B cell (primary cell): ENCODE data around the gene GPR156. TPM values are rescaled to one million over a fixed set of nuclear protein-coding genes. Genes with fewer than 3 reads are reported as not detected.

Experiments used
- ATAC-seq: fragments of 200-7000 bp; cut with Tn5 transposase; one replicate; pipeline ENCODE4 v1.10.0; 2021; ENCODE audit warnings: low read depth, mild to moderate bottlenecking, moderate number of reproducible peaks, moderate library complexity
- CTCF ChIA-PET: fragments of 350-600 bp; sonication (Branson Sonifier 250); formaldehyde crosslinking; loops from one replicate; lab custom pipeline; 2021; ENCODE audit warnings: antibody characterized with exemption, inconsistent platforms; lab: Charles Lee
- POLR2A ChIA-PET: fragments of 350-600 bp; sonication (Branson Sonifier 250); formaldehyde crosslinking; loops from one replicate; lab custom pipeline; 2021; ENCODE audit warnings: antibody characterized with exemption; lab: Charles Lee
- DNase-seq: peaks from one replicate; pipeline ENCODE4 v3.0.0; 2013
- H2AFZ ChIP-seq: 2 replicates; pipeline ENCODE4 v1.6.1; 2012; ENCODE audit warnings: mild to moderate bottlenecking, low read depth, low read length; ENCODE audit not compliant: insufficient read depth, poor library complexity, severe bottlenecking
- H3K27ac ChIP-seq, 2 donors: 1 replicate in 1 of 2; 2 replicates in 1 of 2; pipeline ENCODE4 v1.5.1; 2012 to 2013; ENCODE audit warnings: low read length in 2 of 2, mild to moderate bottlenecking in 2 of 2, moderate library complexity in 1 of 2
- H3K27me3 ChIP-seq, 4 experiments: fragments of 200-600 bp in 1 of 4; sonication (generic) in 1 of 4; replicated peaks in 1 of 4; 1 replicate in 2 of 4; 2 replicates in 2 of 4; pipeline versions ENCODE4 v1.6.1 to v1.7.0; 2013 to 2016; ENCODE audit warnings: low read length in 3 of 4, mild to moderate bottlenecking in 2 of 4, mixed read lengths in 1 of 4, moderate library complexity in 1 of 4; ENCODE audit not compliant: insufficient read depth in 4 of 4, control insufficient read depth in 3 of 4; ENCODE audit errors: control extremely low read depth in 1 of 4
- H3K36me3 ChIP-seq, 2 experiments: replicated peaks in 1 of 2; 1 replicate in 1 of 2; 2 replicates in 1 of 2; pipeline versions ENCODE4 v1.6.1 to v1.7.1; 2013; ENCODE audit warnings: low read length in 1 of 2; ENCODE audit not compliant: insufficient read depth in 2 of 2, control insufficient read depth in 1 of 2; ENCODE audit errors: control extremely low read depth in 1 of 2, extremely low read depth in 1 of 2
- H3K4me1 ChIP-seq, 2 donors: fragments of 200-600 bp in 1 of 2; sonication (generic) in 1 of 2; 1 replicate in 1 of 2; 2 replicates in 1 of 2; pipeline versions ENCODE4 v1.5.1 to v1.6.1; 2013 to 2017; ENCODE audit warnings: low read length in 2 of 2; ENCODE audit not compliant: control insufficient read depth in 2 of 2, insufficient read depth in 2 of 2
- H3K4me2 ChIP-seq: replicated peaks from 2 replicates; pipeline ENCODE3; 2012; ENCODE audit warnings: mild to moderate bottlenecking, low read depth, low read length; ENCODE audit not compliant: poor library complexity, severe bottlenecking
- H3K4me3 ChIP-seq, 5 experiments: fragments of 200-600 bp in 1 of 5; sonication (generic) in 1 of 5; 1 replicate in 3 of 5; 2 replicates in 2 of 5; pipeline versions ENCODE4 v1.5.1 to v1.7.0; 2011 to 2016; ENCODE audit warnings: low read length in 4 of 5, mild to moderate bottlenecking in 4 of 5, low read depth in 2 of 5, control low read depth in 1 of 5, moderate library complexity in 1 of 5; ENCODE audit not compliant: insufficient read depth in 1 of 5; ENCODE audit errors: control extremely low read depth in 1 of 5, extremely low read depth in 1 of 5
- H3K79me2 ChIP-seq: fragments of 200-600 bp; sonication (generic); one replicate; pipeline ENCODE4 v1.6.0; 2016; ENCODE audit warnings: low read length; ENCODE audit not compliant: control insufficient read depth, insufficient read depth
- H3K9ac ChIP-seq: fragments of 200-600 bp; sonication (generic); 2 replicates; pipeline ENCODE4 v1.6.1; 2017; ENCODE audit warnings: mild to moderate bottlenecking, low read length, moderate library complexity
- H3K9me3 ChIP-seq, 3 donors: one replicate each; pipeline versions ENCODE4 v1.6.1 to v1.7.1; 2013; ENCODE audit warnings: low read length in 2 of 3; ENCODE audit not compliant: control insufficient read depth in 2 of 3, insufficient read depth in 1 of 3; ENCODE audit errors: control extremely low read depth in 1 of 3
- H4K20me1 ChIP-seq: 2 replicates; pipeline ENCODE4 v1.6.0; 2012; ENCODE audit warnings: mild to moderate bottlenecking, low read length; ENCODE audit not compliant: insufficient read depth, control insufficient read depth, poor library complexity, severe bottlenecking
- H3K27ac Mint-ChIP-seq: one replicate; pipeline ENCODE4 v1.8.0; 2021; ENCODE audit warnings: mixed read lengths
- H3K27me3 Mint-ChIP-seq: one replicate; pipeline ENCODE4 v1.8.0; 2021; ENCODE audit warnings: mixed read lengths
- H3K4me1 Mint-ChIP-seq: one replicate; pipeline ENCODE4 v1.8.0; 2021; ENCODE audit warnings: mixed read lengths
- H3K4me3 Mint-ChIP-seq: one replicate; pipeline ENCODE4 v1.8.0; 2021; ENCODE audit warnings: mixed read lengths
- H3K9me3 Mint-ChIP-seq: one replicate; pipeline ENCODE4 v1.8.0; 2022; ENCODE audit warnings: mixed read lengths; ENCODE audit not compliant: insufficient read depth
- EZH2 ChIP-seq: IDR thresholded peaks from 2 replicates; pipeline ENCODE4 v1.6.1; 2012; ENCODE audit warnings: borderline replicate concordance, low read depth, mild to moderate bottlenecking, moderate library complexity, low read length; ENCODE audit not compliant: insufficient read depth, poor library complexity, severe bottlenecking
- WGBS: methylation state at CpG from one replicate; pipeline ENCODE4 v1.1.5; 2013; ENCODE audit warnings: missing lambda C conversion rate; ENCODE audit not compliant: insufficient coverage; 5-methylcytosine and 5-hydroxymethylcytosine counted together
- intact Hi-C: fragments of 100-400 bp; cut with micrococcal nuclease; formaldehyde crosslinking; loops from one replicate; pipeline ENCODE4 v1.10.0; 2022
- polyA plus RNA-seq: library from polyadenylated mRNA; depleted of rRNA; stranded (reverse); fragments of >200 nt; gene quantifications from 2 replicates; pipeline ENCODE4 v1.2.3, GENCODE V29; 2012
- total RNA-seq, 2 donors: library from RNA; stranded (reverse); fragments of 120-200 nt in 1 of 2; gene quantifications; 1 replicate in 1 of 2; 2 replicates in 1 of 2; pipeline versions ENCODE4 v1.2.3 to v1.2.4, GENCODE V29; 2013 to 2022
- TF ChIP-seq, protein P1 (sequence below): fragments of 200-600 bp; IDR thresholded peaks from one replicate; pipeline ENCODE4 v1.8.0; 2022; ENCODE audit warnings: antibody characterized with exemption, mild to moderate bottlenecking

The GPR156 gene
- total and polyA plus RNA-seq, 2 donors (not counting 1 experiment from before 2014, with no cell fraction given): 0.03 to 0.20 TPM

DNA sequence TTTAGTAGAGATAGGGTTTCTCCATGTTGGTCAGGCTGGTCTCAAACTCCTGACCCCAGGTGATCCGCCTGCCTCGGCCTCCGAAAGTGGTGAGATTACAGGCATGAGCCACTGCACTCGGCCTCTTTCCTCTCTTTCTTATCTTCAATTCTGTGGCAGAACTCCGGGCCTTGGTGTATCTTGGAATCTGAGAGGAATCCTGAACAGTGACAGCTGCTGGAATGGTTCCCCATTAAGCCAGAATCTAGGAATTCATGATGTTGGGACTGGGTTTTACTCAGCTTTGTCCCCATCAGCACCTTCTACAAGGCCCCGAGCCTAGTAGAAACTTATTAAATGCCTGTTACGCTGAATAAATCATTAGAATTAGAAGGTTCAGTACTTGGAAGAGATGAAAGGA lies 81.4 kb downstream of the GPR156 start:
- Histone ChIP-seq H3K27me3 (no peaks in the 10 kb centered on the region), H3K4me2 (no peak overlapping the region), H4K20me1 (no peaks in the 10 kb centered on the region), H2AFZ (no peak overlapping the region), H3K4me1 (no peaks in the 10 kb centered on the region), H3K9me3 (peaks cover 0 to 1% (median 0%) of the 10 kb centered on the region in 3 donors), H3K4me3 (no peak overlapping the region), H3K9ac (no peak overlapping the region), H3K27ac (no peak overlapping the region), H3K79me2 (no peaks in the 10 kb centered on the region), H3K36me3 (no peaks in the 10 kb centered on the region)
- ATAC-seq (no peak), DNase-seq (no peak)
- CTCF ChIA-PET: no interaction called here
- intact Hi-C loops: no loop called here
- Mint-ChIP-seq H3K4me3 (no peak overlapping the region), H3K27ac (no peak overlapping the region), H3K27me3 (no peaks in the 10 kb centered on the region), H3K4me1 (no peaks in the 10 kb centered on the region), H3K9me3 (no peaks in the 10 kb centered on the region)
- WGBS: 100% methylated on average over 1 of the region's 7 CpGs
- TF ChIP-seq, protein P1, sequence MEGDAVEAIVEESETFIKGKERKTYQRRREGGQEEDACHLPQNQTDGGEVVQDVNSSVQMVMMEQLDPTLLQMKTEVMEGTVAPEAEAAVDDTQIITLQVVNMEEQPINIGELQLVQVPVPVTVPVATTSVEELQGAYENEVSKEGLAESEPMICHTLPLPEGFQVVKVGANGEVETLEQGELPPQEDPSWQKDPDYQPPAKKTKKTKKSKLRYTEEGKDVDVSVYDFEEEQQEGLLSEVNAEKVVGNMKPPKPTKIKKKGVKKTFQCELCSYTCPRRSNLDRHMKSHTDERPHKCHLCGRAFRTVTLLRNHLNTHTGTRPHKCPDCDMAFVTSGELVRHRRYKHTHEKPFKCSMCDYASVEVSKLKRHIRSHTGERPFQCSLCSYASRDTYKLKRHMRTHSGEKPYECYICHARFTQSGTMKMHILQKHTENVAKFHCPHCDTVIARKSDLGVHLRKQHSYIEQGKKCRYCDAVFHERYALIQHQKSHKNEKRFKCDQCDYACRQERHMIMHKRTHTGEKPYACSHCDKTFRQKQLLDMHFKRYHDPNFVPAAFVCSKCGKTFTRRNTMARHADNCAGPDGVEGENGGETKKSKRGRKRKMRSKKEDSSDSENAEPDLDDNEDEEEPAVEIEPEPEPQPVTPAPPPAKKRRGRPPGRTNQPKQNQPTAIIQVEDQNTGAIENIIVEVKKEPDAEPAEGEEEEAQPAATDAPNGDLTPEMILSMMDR: no peak
- TF ChIP-seq EZH2: no peak
- POLR2A ChIA-PET: no interaction called here

DNA sequence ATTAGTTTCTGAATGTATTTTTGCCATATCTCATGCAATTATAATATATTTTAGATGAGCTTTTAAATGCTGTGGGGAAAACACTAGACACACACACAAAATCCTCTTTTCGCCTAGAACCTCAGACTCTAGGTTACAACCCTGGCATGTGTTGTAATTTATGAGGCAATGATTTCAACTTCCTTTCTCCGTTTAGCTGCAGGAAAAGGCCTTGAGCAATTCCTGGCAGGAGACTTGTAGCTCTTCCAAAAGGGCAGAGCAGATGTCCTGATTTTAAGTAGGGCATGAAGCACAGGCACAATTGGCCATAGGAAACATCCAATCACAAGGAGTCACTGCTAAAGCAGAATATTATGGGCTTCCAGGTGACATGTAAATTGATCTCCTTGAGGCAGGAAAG lies 82.0 kb downstream of the GPR156 start:
- 38% methylated on average over 1 of the region's 2 CpGs for WGBS

More for the DNA sequence above, 82.0 kb downstream of the GPR156 start:
- H3K4me1 ChIP-seq: no peaks in the 10 kb centered on the region
- no peaks in the 10 kb centered on the region for H3K36me3 ChIP-seq
- CTCF ChIA-PET: no interaction called here
- Mint-ChIP-seq H3K27me3 (no peaks in the 10 kb centered on the region), H3K9me3 (no peaks in the 10 kb centered on the region), H3K4me3 (no peak overlapping the region), H3K27ac (no peak overlapping the region), H3K4me1 (no peaks in the 10 kb centered on the region)
- no peak overlapping the region for H3K9ac ChIP-seq
- ATAC-seq (no peak), DNase-seq (no peak)
- H3K4me2 ChIP-seq: no peak overlapping the region
- no peak overlapping the region for H3K27ac ChIP-seq
- no peaks in the 10 kb centered on the region for H3K27me3 ChIP-seq
- H2AFZ ChIP-seq: no peak overlapping the region
- H3K9me3 ChIP-seq: no peaks in the 10 kb centered on the region
- intact Hi-C loops: no loop called here
- H3K79me2 ChIP-seq: no peaks in the 10 kb centered on the region
- no peak overlapping the region for H3K4me3 ChIP-seq
- TF ChIP-seq EZH2: no peak
- POLR2A ChIA-PET: no interaction called here
- H4K20me1 ChIP-seq: no peaks in the 10 kb centered on the region
